ENCODE measurements around the gene SFMBT1. TPM values are rescaled to one million over a fixed set of nuclear protein-coding genes. Genes with fewer than 3 reads are reported as not detected.
A peak's percentile ranks its signal among the peaks of the same experiment; 100 is the strongest.

The SFMBT1 gene
- total and polyA plus RNA-seq, 2 experiments from 2014 or later: 5.3 to 24.0 TPM

GRCh38 chr3:52907497-52907896 lies 138.4 kb downstream of the SFMBT1 start:
- Histone ChIP-seq H3K4me1 (ENCODE audit: insufficient read depth) (no peaks in the 10 kb centered on the region), H3F3A (replicated peaks; ENCODE audit: low read depth) (no peaks in the 10 kb centered on the region), H3K27ac (ENCODE audit: low read depth) (no peak overlapping the region), H2AFZ (no peak overlapping the region), H3K9me2 (ENCODE audit: insufficient read depth) (no peaks in the 10 kb centered on the region), H3K79me2 (replicated peaks; ENCODE audit: insufficient read depth) (no peaks in the 10 kb centered on the region), H3K27me3 (ENCODE audit: insufficient read depth) (no peaks in the 10 kb centered on the region), H3K4me3 (no peak overlapping the region), H3K36me3 (ENCODE audit: insufficient read depth) (no peaks in the 10 kb centered on the region), H4K20me1 (replicated peaks; ENCODE audit: insufficient read depth) (0 out of 2 replicates have a peak, but pooled peaks cover 7% of the 10 kb centered on the region), H3K4me2 (no peak overlapping the region)
- Mint-ChIP-seq H3K4me3 (no peak overlapping the region), H3K36me3 (ENCODE audit: low read depth) (peaks cover 9% of the 10 kb centered on the region), H3K27me3 (ENCODE audit: insufficient read depth, low read depth, poor library complexity) (no peaks in the 10 kb centered on the region), H3K9me3 (no peaks in the 10 kb centered on the region), H3K4me1 (no peaks in the 10 kb centered on the region), H3K27ac (no peak overlapping the region)
- ATAC-seq (no peak), DNase-seq (ENCODE audit: low spot score) (peak; percentile 16)
- no peak for TF ChIP-seq ETS1 (IDR thresholded peaks at IDR 0.05)
- TF ChIP-seq CTCF (conservative IDR thresholded peaks at IDR 0.05; ENCODE audit: low read depth in 2 of 2): peak; percentile 13 to 26; a peak in 2 of 4 replicates

GRCh38 chr3:52904552-52904951 lies 141.3 kb downstream of the SFMBT1 start:
- Mint-ChIP-seq H3K4me3 (no peak overlapping the region), H3K9me3 (no peaks in the 10 kb centered on the region), H3K27ac (no peak overlapping the region), H3K36me3 (ENCODE audit: low read depth) (peaks cover 9% of the 10 kb centered on the region), H3K27me3 (ENCODE audit: insufficient read depth, low read depth, poor library complexity) (no peaks in the 10 kb centered on the region), H3K4me1 (peaks cover 5% of the 10 kb centered on the region; the same call in 2 of the 3 replicates)
- Histone ChIP-seq H3F3A (replicated peaks; ENCODE audit: low read depth) (no peaks in the 10 kb centered on the region), H3K36me3 (ENCODE audit: insufficient read depth) (no peaks in the 10 kb centered on the region), H3K27ac (ENCODE audit: low read depth) (no peak overlapping the region), H3K79me2 (replicated peaks; ENCODE audit: insufficient read depth) (no peaks in the 10 kb centered on the region), H4K20me1 (replicated peaks; ENCODE audit: insufficient read depth) (0 out of 2 replicates have a peak, but pooled peaks cover 7% of the 10 kb centered on the region), H2AFZ (no peak overlapping the region), H3K4me2 (no peak overlapping the region), H3K4me1 (ENCODE audit: insufficient read depth) (no peaks in the 10 kb centered on the region), H3K9me2 (ENCODE audit: insufficient read depth) (no peaks in the 10 kb centered on the region), H3K4me3 (no peak overlapping the region), H3K27me3 (ENCODE audit: insufficient read depth) (no peaks in the 10 kb centered on the region)
- DNase-seq (ENCODE audit: low spot score): no peak
- ATAC-seq: no peak
- TF ChIP-seq POLR2AphosphoS5 (IDR thresholded peaks at IDR 0.05; ENCODE audit: low read depth) (no peak), EZH2 (IDR thresholded peaks at IDR 0.05; ENCODE audit: low read depth, unreplicated experiment) (no peak), CTCF (conservative IDR thresholded peaks at IDR 0.05; ENCODE audit: low read depth in 2 of 2) (no peak), CREB1 (CRISPR knock-in tag; IDR thresholded peaks at IDR 0.05; ENCODE audit: low read depth) (no peak), ZNF331 (CRISPR knock-in tag; IDR thresholded peaks at IDR 0.05; ENCODE audit: low read depth) (no peak), EZH2phosphoT487 (IDR thresholded peaks at IDR 0.05; ENCODE audit: unreplicated experiment) (no peak)

Data from GM23338 (cell line).